NCI-H2196 treated with DMSO at 0.1 percent for 48 hours (cell line): ENCODE results near the gene TLX3.

Experiments
- DNase-seq: peaks from one replicate; lab custom pipeline; 2025; ENCODE audit not compliant: unreplicated experiment; lab: John Stamatoyannopoulos, UW

TLX3 gene

DNA sequence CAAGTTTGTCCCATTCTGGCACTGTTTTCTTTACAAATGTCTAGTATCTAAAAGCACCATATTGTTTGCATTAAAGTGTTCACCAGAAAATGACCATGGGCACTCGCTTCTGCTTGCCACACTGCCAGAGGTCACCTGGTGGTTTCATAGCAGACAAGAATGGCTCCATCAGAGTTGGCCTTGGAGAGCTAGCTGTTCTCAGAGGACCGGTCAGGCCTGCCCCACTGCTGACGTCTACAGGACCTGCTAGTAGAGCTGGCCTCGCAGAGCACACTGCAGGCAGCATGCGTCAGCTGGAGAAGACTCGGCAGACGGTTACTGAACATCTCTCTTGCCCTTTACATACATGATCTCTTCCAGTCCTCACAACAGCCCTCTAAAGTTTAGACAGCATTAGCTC is 8.7 kb upstream of the TLX3 start:
- no peak for DNase-seq

DNA sequence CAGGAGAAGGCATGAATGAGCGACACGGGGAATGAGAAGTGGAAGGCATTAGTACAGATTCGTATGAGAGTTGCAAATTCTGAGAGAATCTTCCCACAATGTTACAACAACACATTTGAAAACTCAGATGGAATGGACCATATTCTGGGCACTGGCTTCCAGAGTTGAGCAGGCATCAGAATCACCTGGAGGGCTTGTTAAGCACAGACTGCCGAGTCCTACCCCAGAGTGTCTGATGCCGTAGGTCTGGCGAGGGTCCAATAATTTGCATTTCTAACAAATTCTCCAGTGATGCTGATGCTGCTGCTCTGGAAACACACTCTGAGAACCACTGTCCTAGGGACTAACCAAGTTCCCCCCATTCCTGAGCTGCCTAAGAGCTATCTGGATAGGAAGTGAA is 2.9 kb upstream of the TLX3 start:
- no peak for DNase-seq

GRCh38 chr5:171306781-171307591 is 2.1 kb upstream of the TLX3 start:
- no peak for DNase-seq

GRCh38 chr5:171307789-171308452 is 1.1 kb upstream of the TLX3 start:
- no peak for DNase-seq

DNA sequence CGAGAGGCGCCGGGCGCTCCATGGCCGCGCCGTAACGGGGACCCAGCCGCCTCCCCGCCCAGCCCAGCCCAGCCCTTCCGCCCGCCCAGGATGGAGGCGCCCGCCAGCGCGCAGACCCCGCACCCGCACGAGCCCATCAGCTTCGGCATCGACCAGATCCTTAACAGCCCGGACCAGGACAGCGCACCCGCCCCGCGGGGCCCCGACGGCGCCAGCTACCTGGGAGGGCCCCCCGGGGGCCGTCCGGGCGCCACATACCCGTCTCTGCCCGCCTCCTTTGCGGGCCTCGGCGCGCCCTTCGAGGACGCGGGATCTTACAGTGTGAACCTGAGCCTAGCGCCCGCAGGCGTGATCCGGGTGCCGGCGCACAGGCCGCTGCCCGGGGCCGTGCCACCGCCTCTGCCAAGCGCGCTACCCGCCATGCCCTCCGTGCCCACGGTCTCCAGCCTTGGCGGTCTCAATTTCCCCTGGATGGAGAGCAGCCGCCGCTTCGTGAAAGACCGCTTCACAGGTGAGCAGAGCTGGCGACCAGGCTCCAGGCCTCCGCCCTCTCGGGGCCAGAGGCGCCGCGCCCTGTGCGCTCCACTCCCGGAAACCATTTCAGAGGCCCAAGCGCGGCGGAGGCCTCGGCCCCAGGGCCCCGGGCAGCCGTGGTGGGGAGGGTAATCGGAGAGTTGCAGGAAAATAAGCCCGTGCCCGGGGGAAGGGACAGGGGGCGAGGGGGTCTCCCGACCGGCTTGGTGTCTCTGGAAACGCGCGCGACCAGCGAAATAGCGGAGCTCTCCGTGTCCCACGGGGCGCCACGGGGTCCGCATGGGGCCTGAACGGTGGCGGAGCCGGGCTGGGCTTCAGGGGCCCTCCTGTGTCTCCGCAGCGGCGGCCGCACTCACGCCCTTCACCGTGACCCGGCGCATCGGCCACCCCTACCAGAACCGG is 496 bp downstream of the TLX3 start:
- DNase-seq: no peak

- DNase-seq: no peak
These were observed 1.3 kb downstream of the TLX3 start for GRCh38 chr5:171310212-171310818.

- no peak for DNase-seq
These were observed 1.8 kb downstream of the TLX3 start for GRCh38 chr5:171310819-171311321.

DNA sequence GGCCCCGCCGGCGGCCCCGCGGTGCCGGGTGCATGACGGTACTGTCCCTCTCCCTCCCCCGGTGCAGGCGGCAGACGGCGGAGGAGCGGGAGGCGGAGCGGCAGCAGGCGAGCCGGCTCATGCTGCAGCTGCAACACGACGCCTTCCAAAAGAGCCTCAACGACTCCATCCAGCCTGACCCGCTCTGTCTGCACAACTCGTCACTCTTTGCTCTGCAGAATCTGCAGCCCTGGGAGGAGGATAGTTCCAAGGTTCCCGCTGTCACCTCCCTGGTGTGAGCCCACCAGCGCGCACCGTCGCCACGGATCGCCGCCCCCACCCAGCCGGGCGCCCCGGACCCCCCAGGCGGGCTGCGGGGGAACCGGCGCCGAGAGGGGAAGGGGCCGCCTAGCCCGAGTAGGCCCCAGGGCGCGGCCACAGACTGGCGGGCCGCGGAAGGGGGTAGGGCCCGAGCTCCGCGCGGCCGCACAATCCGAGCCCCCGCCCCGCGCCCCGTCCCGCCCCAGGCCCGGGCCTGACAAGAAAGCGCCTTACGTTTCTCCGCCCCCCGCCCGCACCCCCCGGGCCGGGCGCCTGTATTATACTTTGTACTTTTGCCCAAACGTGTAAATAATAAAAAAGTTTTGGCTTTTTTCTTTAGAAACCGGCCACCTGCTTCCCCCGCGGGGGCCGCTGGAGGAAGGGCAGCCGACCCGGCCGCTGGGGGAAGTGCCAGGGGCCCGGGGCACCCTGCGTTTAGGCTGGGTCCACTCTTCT is 2.5 kb downstream of the TLX3 start:
- no peak for DNase-seq

DNA sequence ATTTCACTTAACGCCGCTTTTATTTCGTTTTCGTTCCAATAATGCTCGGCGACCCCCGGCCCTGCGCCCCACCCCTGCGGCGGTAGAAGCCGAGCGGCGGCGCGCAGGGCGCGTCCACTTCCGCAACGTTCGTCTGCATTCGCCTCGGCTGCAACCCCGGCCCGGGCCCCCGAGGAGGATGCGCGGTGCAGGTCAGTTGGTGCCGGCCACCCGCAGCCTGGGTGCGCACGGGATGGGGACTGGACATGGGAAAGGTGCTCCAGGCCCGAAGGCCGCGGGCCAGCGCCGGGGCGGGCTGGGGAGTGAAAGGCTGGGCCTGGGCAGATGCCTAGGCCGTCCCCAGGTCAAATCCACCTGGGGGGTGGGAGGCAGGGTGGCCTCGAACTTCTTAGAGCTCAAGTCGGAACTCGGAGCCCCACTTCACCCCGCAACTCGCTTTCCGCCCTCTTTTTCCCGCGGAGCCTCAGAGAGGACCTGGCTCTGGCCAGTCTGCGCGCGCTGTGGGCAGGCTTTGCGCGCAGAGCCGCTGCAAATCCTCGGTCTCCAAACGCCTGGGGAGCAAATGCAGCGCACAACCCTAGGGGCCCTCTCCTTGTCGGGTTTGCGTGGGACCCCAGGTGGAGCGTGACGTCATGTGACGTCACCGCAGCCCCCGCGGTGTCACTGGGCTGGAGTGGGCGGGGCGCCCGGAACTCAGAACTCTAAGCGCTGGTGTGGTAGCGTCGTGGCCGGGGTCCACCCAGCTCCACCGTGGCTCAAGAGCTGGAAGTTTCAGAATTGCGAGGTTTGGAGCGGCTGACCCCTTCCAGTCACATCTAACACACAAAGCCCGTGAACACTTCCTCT is 3.3 kb downstream of the TLX3 start:
- no peak for DNase-seq

DNA sequence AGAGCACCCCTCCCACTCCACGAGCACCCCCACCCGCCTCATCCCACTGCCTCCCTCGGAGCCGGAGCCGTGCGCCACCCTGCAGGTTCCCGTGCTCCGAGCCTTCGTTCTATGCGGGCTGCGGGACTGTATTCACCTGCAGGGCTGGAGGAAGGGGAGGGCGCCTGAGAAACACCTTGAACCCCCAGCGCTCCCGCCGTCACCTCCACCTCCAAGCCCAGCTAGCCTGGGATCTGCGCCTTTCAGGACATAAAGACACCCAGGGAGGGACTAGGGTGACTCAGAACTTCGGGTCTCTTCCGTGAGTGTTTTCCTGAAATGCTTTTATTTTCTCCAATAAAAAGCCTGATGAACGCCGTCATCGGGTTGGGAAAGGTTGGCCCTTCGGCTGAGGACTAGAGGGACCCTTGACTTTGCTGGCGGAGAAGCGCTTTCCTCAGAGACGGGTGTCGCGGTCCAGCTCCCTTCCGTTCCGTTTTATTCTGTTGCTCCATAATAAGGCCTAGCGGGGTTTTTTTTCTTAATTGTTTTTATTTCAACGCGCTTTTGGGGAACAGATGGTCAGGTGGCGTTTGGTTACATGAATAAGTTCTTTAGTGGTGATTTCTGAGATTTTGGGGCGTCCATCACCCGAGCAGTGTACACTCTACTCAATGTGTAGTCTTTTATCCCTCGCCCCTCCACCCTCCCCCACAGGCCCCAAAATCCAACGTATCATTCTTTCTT is 4.6 kb downstream of the TLX3 start:
- no peak for DNase-seq

DNA sequence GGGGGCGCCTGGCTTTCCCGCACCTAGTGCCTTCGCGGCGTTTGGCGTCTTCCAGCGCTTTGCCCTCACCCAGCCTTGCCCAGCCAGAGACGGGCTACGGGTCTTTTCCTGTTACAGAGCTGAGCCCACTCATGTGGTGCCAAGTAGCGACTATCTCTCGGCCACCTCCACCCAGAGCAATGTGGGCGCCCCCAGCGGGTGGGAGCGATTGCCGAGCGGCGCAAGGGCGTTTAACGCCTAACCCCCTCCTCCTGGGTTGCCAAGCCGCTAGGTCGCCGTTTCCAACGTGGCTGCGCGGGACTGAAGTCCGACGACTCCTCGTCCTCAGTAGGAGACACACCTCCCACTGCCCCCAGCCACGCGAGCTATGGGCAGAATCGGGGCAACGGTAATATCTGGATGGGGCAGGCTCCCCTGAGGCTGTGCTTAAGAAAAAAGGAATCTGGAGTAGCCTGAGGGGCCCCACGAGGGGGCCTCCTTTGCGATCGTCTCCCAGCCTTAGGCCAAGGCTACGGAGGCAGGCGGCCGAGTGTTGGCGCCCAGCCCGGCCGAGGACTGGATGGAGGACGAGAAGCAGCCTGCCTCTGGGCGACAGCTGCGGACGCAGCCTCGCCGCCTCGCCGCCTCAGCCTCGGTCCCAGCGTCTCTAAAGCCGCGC is 5.8 kb downstream of the TLX3 start:
- no peak for DNase-seq

GRCh38 chr5:171315386-171315891 is 6.4 kb downstream of the TLX3 start:
- no peak for DNase-seq

- no peak for DNase-seq
These were observed 6.8 kb downstream of the TLX3 start for GRCh38 chr5:171315925-171316257.

DNA sequence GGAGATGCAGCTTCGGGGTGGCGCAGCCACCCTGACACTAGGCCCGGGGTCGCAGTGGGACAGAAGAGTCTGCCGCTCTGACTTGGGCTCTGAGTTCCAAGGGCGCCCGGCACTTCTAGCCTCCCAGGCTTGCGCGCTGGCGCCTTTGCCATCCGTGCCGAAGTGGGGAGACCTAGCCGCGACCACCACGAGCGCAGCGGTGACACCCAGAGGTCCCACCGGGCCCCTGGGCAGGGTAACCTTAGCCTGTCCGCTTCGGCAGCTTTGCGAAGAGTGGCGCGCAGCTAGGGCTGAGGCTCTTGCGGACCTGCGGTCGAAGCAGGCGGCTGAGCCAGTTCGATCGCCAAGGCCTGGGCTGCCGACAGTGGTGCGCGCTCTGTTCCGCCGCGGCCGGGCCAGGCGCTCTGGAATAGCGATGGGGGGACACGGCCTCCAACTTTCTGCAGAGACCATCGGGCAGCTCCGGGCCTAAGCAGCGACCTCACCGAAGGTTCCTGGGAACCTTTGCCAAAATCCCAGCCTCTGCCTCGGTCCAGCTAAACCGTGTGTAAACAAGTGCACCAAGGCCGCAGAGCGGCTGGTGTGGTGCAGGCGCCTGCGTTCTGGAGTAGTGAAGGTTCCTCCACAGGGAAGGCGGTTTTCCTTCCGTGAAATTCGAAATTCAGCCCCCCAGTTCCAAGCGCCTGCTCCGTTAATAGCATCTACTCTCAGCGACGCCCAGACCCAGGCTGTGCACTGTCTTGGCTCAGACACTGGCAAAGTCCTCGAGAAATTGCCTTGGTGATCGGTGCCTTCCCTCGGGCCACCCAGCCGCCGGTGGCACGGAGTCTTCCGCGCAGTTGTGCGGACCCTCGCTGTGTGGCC is 7.4 kb downstream of the TLX3 start:
- DNase-seq: no peak

GRCh38 chr5:171317230-171317629 is 8.2 kb downstream of the TLX3 start:
- DNase-seq: no peak

GRCh38 chr5:171318026-171318425 is 9.0 kb downstream of the TLX3 start:
- no peak for DNase-seq

DNA sequence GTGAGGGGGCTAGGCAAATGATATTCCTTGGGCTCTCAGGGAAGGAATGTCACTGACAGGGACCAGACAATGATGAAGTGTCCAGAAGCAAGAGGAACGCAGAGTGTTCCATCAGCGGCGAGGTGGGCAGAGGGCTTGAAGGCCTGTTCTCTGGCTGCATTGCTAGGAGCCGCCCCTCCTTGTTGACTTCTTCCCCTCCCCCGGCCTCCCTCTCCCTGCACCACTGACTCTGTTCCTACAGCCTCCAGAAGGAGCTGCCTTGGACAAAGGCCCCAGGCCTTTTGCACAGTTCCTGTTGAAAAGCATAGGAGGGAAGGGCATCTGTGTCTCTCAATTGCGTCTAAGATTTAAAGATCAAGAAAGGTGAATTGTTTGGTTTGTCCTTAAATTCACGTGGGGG is 12.4 kb downstream of the TLX3 start:
- DNase-seq: no peak
